Right ventricle myocardium superior (tissue), 1 donor: ENCODE measurements around the gene ABHD12B. TPM values are rescaled to one million over a fixed set of nuclear protein-coding genes. Genes with fewer than 3 reads are reported as not detected.
"Not testable (repeated sequence)": the region's sequence is repeated elsewhere in the genome, so short reads cannot be mapped to it uniquely, and the experiment has no call there.

ENCODE experiments used
- ATAC-seq: fragments of 200-7000 bp; cut with Tn5 transposase; one replicate; pipeline ENCODE4 v1.9.1; 2020; ENCODE audit warnings: mild to moderate bottlenecking; ENCODE audit not compliant: poor library complexity
- DNase-seq: peaks from one replicate; pipeline ENCODE4 v3.0.0-alpha.2; 2020
- intact Hi-C: fragments of 100-400 bp; cut with DNase I; formaldehyde crosslinking; loops from one replicate; pipeline ENCODE4 v1.11.2; 2022
- total RNA-seq: library from RNA; stranded (reverse); fragmentation: NEBNext Ultra II Directional; extraction: Animal tissue kit (Norgen Biotek cat#: 25700); gene quantifications from one replicate; pipeline ENCODE4 v1.2.1, GENCODE V29; 2021
- donor health status: DM: no; HTN: yes; CAD: no; lungs with severe emphysema.

ABHD12B gene
- total RNA-seq, 1 donor from 2014 or later, result not detected

DNA sequence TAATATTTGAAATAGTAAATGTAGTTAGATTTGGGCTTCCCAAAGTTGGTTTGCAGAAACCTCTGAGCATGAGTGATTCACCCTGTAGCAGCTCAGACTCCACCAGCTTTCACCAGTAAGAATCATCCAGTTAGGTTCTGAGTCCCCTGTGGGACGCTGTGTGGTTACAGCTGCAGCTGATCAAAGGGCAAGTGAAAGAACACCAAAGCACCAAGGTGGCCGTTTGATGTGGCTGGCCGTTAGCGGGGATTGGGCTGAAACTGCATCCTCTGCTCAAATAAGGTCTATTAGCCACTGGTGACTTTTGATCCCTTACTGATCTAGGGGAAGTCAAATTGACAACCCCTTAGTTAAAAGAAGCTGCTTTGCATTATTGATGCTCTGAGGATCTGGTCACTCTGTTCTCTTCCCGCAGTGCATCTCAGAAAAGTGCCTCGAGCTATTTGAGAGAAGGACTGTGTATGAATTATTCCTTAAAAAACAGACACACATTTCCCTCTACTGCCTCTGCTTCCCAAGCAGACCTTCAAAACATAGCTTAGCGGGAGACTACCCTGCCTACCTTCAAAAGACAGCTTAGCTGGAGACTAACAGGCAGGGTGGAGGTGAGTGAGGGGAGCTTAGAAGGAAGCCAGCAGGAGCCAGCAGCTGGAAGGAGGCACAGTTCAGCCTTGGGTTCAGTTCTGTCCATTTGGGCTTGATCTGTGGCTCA is 3.7 kb downstream of the ABHD12B start:
- DNase-seq, result no peak
- ATAC-seq, result no peak
- intact Hi-C loops, result no loop called here

DNA sequence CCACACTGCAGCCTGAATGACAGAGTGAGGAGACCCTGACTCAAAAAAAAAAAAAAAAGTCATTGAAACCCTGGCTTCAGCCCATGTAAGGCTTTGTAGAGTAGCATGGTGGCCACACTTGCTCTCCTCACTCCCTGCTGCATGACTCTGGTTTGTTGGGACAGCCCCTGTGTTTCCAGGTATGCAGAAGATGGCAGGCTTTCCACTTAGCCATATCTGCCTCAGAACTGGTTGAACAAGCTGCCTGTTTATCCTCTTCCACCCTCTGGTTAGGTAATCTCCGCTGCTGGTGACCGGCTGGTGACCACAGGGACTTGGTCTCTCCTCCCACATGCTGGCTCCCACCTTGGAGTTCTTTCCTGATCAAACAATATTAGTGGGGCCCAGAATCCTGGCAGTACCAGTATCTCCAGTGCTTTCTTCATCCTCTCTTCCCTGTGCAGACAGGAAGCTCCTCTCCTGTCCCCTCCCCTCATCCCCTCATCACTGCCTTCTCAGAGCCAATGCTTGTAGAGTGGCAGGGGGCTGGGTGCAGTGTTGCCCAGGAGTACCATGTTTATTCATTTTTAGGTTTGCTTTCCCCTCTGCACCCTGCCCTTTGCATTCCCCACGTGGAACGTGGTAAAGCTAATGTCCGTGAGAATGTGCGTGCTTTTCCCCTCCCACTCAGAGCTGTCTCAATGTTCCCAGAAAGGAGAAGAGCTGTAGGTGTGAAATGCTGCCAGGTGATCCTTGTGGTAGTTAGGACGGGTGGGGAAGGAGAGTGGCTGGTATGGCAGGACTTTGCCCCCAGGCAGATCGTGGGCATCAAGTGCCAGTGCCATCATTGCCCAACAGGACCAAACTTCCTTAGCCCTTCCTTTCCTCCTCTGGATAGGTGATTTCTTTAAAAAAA is 11.3 kb downstream of the ABHD12B start:
- intact Hi-C loops, result no loop called here
- DNase-seq (no peak), ATAC-seq (no peak)

DNA sequence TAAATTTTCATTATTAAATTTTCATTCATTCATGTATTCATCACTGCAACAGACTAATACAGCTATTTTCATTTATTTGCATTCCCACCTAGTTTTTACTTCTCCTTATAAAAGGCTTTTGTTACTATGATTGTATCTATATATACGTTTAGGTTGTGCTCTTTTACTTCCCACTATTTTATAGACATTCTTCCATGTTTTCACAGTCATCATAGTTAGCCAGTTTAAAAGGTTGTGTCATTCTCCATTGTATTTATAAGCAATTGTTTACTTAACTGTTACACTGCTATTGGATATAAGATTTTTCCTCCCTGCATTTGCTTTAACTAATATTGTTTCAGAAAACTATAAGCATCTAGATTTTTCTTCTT is 12.0 kb downstream of the ABHD12B start:
- DNase-seq (no peak), ATAC-seq (no peak)
- intact Hi-C loops, result no loop called here

DNA sequence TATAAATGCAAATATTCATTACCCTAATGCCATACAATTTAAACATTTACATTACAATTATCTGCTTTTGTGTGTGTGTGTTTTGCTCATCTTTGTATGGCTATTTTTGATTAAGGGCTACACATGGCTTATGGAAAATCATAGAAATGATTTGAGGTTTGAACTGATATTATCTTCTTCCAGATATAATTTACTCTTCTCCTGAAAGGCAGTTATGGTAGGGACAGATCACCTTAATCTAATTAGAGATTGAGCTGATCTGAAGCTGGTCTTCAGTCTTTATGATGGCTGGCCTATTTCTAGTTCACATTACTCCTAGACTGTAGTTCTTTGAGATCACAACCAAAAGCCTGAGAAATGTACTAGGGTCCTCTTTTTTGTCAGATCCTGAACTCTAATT is 15.6 kb downstream of the ABHD12B start:
- intact Hi-C loops, result no loop called here
- no peak for ATAC-seq
- DNase-seq, result no peak

DNA sequence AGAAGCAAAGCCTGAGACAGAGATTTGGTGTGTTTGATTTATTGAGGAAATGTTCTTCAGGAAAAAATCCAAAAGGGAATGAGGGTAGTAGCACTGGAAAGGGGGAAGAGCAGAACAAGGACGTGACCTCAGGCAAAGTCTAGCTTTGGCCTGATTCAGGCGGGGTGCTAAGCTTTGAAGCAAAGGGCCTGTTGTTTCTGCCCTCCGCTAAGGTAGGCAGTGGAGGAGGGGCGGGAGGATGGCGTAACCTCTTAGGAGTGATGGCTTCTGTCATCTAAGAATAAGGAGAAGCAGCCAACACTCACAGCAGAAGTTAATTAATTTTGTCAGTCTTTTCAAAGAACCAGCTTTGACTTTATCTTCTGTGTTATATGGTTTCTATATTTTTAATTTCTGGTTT is 20.4 kb downstream of the ABHD12B start:
- intact Hi-C loops, result no loop called here
- ATAC-seq, result no peak
- DNase-seq, result no peak

DNA sequence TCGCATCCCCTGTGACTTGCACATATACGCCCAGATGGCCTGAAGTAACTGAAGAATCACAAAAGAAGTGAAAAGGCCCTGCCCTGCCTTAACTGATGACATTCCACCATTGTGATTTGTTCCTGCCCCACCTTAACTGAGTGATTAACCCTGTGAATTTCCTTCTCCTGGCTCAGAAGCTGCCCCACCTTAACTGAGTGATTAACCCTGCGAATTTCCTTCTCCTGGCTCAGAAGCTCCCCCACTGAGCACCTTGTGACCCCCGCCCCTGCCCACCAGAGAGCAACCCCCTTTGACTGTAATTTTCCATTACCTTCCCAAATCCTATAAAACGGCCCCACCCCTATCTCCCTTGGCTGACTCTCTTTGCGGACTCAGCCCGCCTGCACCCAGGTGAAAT is 24.6 kb downstream of the ABHD12B start:
- DNase-seq, ATAC-seq, intact Hi-C loops: not testable (repeated sequence)

DNA sequence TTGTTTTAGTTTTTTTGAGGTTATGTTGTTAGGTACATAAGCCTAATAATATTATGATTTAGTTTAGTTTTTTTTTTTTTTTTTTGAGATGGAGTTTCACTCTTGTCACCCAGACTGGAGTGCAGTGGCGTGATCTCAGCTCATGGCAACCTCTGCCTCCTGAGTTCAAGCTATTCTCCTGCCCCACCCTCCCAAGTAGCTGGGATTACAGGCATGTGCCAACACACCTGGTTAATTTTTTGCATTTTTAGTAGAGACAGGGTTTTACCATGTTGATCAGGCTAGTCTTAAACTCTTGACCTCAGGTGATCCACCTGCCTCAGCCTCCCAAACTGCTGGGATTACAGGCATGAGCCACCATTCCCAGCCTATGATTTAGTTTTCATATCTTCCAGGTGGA is 25.2 kb downstream of the ABHD12B start:
- intact Hi-C loops, ATAC-seq: not testable (repeated sequence)

DNA sequence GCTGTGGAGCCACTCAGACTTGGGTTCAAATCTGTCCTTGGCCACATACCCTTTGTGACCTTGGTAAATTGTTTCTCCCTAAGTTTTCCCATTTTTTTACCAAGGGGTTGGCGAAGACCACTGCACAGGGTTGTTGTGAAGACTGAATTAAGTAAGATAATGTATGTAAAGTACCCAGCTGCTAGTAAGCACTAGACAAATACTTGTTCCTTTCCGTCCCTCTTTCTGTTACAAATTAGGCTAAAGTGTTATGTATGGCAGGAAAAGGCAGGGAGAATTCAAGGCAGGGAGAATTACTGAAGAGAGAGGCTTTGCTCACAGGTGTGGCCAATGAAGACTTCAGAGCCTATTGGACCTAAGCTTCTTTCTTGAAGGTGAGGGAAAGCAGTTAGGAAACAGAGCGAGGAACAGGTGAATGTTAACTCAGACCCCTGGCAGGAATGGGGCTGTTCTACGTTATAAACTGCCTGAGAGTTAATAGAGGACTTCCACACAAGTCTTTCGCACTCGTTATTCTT is 25.9 kb downstream of the ABHD12B start:
- ATAC-seq (no peak), DNase-seq (no peak)
- intact Hi-C loops, result no loop called here

More for the DNA sequence above, 25.2 kb downstream of the ABHD12B start:
- not testable (repeated sequence) for DNase-seq

DNA sequence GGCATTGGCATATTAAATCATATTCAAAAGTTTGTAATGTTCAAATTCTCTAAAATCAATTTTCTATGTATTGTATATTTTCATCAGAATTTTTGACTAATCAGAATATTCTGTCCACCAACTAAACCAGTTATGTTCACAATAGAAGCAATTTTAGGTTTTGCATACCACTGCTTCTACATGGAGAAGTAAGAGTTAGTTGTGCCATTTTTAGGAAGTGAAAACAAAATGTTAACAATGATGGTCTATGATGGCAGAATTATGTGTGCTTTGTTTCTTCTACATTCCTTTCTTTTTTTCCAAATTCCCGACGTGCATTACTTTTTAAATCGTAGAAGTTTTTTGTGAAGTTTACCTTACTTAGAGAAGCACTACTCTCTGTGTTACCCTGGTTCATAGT is 29.5 kb downstream of the ABHD12B start:
- DNase-seq, result no peak
- no peak for ATAC-seq
- intact Hi-C loops, result no loop called here

DNA sequence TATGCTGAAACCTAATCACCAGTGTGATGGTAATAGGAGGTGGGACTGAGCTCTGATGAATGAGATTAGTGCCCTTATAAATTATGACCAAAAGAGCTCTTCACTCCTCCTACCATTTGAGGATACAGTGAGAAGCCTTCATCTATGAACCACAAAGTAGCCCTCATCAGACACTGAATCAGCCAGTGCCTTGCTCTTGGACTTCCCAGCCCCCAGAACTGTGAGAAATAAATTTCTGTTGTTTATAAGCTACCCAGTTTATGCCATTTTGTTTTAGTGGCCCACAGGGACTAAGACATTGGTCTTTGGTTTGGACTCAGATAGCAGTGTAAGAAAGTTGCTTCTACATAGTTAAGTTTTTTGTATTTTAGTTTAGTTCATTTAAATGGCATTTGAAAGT is 32.9 kb downstream of the ABHD12B start:
- ATAC-seq, result no peak
- no peak for DNase-seq
- intact Hi-C loops, result no loop called here

DNA sequence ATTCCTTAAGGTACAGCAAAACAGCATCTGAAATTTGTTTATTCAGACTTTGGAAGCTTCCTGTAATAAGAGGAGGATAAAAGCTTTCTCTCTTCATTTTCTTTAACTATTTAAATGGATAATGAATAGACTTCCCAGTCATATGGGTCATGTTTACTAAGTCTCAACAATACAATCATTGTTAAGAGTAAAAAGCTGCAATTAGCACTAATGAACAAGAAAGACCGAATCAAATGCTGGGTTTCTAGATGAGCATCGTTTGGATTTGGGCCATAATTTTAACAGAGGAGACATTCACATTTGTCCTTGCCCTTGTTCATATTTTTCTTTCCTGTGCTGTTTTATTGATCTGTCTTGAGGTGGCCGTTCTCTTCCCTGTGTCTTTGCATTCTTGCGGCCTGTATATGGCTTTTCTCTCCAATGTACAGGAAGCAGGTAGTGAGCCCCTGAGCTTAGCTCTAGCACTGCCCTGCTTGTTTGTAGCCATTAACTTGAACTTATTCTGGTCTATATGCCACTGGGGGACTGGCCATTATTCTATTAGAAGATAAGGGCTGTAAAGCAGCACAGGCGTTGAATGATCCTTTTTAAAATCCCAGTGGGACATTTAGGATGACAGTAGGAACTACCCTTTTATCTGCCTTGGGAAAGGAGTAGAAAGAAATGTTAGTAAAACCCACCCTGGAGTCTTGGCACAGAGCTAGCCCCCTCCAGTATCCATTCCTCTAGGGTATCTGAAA is 34.6 kb downstream of the ABHD12B start:
- ATAC-seq, result no peak
- no peak for DNase-seq
- intact Hi-C loops, result no loop called here

DNA sequence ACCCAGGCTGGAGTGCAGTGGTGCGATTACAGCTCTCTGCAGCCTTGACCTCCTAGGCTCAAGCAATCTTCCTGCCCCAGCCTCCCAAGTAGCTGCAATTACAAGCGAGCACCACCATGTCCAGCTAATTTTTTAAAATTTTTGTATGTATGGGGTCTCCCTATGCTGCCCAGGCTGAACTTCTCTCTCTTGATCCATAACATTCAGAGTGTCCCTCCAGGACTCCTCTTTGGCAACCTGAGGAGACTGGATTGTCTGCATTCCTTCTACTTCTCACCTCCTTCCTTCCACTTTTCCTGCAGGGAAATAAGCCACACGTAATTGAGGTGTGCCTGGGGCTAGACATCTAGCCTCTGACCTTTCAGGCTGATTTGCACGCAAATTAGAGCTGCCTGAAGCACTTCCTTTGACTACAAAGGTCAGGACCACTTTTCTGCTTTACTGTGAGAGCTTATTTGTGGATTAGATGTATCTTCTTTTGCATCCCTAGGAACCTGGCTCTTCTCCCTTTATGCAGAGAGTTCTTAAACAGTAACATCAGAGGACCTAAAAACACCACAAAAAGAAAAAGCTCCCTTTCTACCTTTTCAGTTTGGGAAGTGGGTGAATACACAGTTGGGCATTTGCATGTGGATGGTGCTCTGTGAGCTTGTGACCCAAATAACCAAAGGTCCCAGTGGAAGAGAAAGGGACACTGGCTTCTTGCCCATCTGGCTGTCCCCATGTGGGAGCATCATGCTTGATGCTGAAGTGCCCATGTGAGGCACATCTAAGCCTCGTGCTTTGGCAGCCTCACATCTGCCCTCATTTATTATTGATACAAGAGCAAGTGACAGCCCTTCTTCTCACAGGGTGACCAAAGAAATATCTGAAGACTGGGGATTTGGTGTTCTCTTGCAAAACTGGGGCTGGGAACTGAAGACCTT is 38.9 kb downstream of the ABHD12B start:
- intact Hi-C loops, result no loop called here
- no peak for ATAC-seq
- no peak for DNase-seq

DNA sequence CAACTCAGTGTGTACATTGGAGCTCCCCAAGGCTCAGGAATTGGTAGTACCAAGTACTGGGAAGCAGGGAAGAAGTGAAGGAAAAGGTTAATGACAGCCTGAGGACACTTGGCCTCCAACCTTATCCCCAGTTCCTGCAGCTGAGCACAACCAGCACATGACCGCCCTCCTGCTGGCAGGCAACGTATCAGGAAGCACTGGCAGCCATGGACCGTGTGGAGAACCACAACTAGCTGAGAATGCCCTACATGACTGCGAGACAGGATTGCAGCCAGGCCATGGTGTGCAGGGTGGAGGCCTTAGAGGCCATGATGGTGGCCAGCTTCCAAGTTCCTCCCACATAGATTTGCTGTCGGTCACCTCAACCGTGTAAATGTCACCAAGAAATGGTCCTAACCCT is 45.6 kb downstream of the ABHD12B start:
- DNase-seq, result no peak
- intact Hi-C loops, result no loop called here
- no peak for ATAC-seq

DNA sequence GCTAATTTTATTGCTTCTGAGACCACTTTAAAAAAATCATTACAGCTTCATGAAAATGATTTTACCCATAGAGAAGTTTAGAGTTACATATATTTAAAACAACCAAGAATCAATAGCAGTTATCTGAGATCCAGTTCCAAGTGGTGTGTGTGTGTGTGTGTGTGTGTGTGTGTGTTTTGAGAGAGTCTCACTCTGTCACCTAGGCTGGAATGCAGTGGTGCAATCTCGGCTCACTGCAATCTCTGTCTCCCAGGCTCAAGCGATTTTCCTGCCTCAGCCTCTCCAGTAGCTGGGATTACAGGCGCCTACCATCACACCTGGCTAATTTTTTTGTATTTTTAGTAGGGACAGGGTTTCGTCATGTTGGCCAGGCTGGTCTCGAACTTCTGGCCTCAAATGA is 47.7 kb downstream of the ABHD12B start:
- ATAC-seq, intact Hi-C loops, DNase-seq: not testable (repeated sequence)

DNA sequence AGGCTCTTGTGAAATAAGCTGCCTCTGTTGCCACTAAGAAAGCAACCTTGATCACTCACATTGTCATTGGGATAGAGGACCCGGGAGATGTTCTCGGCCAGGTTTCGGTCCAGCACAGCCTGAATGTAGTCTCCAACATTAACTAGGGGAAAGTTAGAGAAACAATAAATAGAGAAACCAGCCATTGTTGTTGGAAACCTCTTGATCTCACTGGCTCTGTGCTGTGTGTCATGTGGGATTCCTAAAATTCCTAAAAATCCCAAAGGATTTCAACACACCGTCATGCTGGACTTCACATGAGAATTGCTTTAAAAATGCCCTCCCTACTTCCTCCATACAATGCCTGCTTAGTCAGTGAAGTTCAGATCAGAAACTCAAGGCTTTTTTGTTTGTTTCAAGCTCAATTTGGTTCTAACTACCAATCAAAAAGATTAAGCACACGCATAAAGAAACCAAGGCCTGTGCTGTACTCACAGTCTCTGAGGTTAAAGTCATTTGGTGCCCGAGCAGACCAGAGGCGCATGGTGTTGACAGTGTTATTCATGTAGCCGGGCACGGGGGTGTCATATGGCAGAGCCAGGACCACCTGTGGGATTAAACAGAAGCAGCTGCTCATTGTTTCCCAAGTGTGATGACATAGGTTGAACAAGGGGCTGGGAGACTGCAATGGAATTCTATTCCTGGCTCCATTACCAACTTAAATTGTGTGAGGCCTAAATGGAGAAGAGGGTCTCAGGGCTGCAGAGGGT is 48.8 kb downstream of the ABHD12B start:
- intact Hi-C loops, result no loop called here
- DNase-seq, result no peak
- ATAC-seq, result no peak

DNA sequence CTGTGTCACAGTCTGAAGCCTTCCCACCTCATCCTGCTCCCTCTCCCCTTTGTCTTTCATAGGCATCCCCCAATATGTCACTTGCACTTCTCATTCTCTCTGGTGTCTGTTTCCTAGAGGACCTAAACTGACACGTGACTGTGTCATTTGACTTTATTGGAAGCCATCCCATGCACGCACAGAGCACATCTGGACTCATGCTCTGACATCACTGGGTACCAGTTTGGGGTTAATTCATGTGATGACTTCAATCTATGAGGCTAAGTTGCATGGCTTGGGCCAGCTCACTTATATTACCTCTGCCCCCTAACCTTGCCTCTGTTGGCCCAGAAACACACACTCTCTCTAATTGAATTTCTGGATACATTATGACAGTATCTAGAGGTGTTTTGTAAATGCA is 51.0 kb downstream of the ABHD12B start:
- DNase-seq (no peak), ATAC-seq (no peak)
- intact Hi-C loops, result no loop called here

DNA sequence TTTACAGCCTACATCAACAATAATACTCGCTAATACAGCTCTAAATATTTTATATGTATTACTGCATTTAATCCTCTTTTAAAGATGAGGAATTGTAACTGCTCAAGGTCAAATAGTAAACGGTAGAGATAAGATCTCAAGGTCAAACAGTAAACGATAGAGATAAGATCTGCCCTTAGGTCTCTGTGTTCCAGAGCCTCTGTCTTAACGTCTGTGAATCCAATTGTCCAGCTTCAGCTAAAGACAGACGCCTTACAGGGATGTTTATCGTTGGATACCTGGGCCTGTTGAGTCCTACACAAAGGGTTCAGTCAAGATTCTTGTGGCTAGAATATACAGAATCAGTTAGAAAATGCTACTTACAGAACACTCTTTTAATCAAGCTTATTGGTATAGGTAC is 52.4 kb downstream of the ABHD12B start:
- no peak for ATAC-seq
- intact Hi-C loops, result no loop called here
- no peak for DNase-seq

DNA sequence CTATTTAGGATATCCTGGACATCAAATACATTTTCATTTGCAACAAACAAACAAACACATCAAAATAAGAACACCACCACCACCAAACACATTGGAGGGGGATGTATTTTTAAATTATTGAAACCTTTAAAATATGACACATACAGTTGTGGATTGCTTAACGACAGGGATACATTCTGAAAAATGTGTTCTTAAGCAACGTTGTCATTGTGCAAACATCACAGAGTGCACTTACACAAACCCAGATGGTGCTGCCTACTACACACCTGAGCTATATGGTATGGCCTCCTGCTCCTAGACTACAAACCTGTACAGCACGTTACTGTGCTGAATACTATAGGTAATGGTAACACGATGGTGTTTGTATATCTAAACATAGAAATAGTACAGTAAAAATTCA is 53.0 kb downstream of the ABHD12B start:
- no peak for ATAC-seq
- intact Hi-C loops, result no loop called here
- no peak for DNase-seq
